ENCODE data around the gene YBX3. TPM values are rescaled to one million over a fixed set of nuclear protein-coding genes. Genes with fewer than 3 reads are reported as not detected.

YBX3 gene
- total and polyA plus RNA-seq, 9 donors = 193 to 404 (median 275) TPM

GRCh38 chr12:10735428-10735827 lies 12.3 kb upstream of the YBX3 start:
- intact Hi-C loops (cut with DNase I) = loop anchor here in 1 of 4 donors (10.0 kb wide), 1 partner anchor 501 kb away; no protein-coding TSS in a partner anchor
- H3K4me1 ChIP-seq (ENCODE audit: insufficient read depth) = no peaks in the 10 kb centered on the region
- no peaks in the 10 kb centered on the region for H3K36me3 ChIP-seq
- no peak overlapping the region for H3K27ac ChIP-seq
- H3K27me3 ChIP-seq = no peaks in the 10 kb centered on the region
- DNase-seq = no peak
- TF ChIP-seq, protein P1, sequence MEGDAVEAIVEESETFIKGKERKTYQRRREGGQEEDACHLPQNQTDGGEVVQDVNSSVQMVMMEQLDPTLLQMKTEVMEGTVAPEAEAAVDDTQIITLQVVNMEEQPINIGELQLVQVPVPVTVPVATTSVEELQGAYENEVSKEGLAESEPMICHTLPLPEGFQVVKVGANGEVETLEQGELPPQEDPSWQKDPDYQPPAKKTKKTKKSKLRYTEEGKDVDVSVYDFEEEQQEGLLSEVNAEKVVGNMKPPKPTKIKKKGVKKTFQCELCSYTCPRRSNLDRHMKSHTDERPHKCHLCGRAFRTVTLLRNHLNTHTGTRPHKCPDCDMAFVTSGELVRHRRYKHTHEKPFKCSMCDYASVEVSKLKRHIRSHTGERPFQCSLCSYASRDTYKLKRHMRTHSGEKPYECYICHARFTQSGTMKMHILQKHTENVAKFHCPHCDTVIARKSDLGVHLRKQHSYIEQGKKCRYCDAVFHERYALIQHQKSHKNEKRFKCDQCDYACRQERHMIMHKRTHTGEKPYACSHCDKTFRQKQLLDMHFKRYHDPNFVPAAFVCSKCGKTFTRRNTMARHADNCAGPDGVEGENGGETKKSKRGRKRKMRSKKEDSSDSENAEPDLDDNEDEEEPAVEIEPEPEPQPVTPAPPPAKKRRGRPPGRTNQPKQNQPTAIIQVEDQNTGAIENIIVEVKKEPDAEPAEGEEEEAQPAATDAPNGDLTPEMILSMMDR (IDR thresholded peaks at IDR 0.05) = no peak
- TF ChIP-seq EP300 (IDR thresholded peaks at IDR 0.05) (no peak), POLR2A (IDR thresholded peaks at IDR 0.05) (no peak)
- no peaks in the 10 kb centered on the region for H3K9me3 ChIP-seq
- no peak overlapping the region for H3K4me3 ChIP-seq

- WGBS, 3 donors = 55 to 63% (median 59%) methylated on average over 4 of the region's 4 CpGs
- no peaks in the 10 kb centered on the region for H3K9me3 ChIP-seq
- no peak for DNase-seq
- no peaks in the 10 kb centered on the region for H3K27me3 ChIP-seq
- H3K36me3 ChIP-seq = no peaks in the 10 kb centered on the region
- H3K27ac ChIP-seq = no peak overlapping the region
- intact Hi-C loops (cut with DNase I) = loop anchor here in 1 of 4 donors (10.0 kb wide), 1 partner anchor 498 kb away; no protein-coding TSS in a partner anchor
- no peak for TF ChIP-seq POLR2A (IDR thresholded peaks at IDR 0.05)
- H3K4me1 ChIP-seq (ENCODE audit: insufficient read depth) = no peaks in the 10 kb centered on the region
- H3K4me3 ChIP-seq = no peak overlapping the region
Observed at GRCh38 chr12:10732549-10732948, 9.4 kb upstream of the YBX3 start.

DNA sequence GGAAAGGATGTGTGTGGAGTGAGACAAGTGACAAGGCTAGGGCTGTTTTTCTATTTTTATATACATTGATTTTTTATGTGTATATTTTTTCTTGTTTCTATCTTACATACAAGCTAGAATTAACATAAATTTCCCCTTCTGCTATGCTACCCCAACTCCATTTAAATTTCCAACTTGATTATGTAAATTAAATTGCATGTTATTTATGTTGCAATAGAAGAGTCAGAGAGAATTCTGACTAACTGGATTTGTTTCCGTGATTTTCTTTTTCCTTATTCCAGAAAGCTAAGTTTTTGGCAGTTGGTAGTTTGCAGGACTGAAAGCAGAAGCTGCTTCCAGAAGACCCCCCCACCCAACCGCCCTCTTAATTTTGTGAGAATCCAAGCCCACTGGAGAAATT lies 8.9 kb upstream of the YBX3 start:
- Histone ChIP-seq H3K9me3 (no peaks in the 10 kb centered on the region), H3K36me3 (no peaks in the 10 kb centered on the region), H3K4me1 (ENCODE audit: insufficient read depth) (no peaks in the 10 kb centered on the region), H3K4me3 (no peak overlapping the region), H3K27ac (no peak overlapping the region), H3K27me3 (no peaks in the 10 kb centered on the region)
- intact Hi-C loops (cut with DNase I) = loop anchor here in 1 of 4 donors (10.0 kb wide), 1 partner anchor 497 kb away; no protein-coding TSS in a partner anchor
- no peak for DNase-seq
- TF ChIP-seq, protein P1 (IDR thresholded peaks at IDR 0.05) = no peak
- no peak for TF ChIP-seq POLR2A (IDR thresholded peaks at IDR 0.05)
- no peak for TF ChIP-seq EP300 (IDR thresholded peaks at IDR 0.05)
- WGBS, 3 donors = 84 to 87% (median 85%) methylated on average over 2 of the region's 2 CpGs

DNA sequence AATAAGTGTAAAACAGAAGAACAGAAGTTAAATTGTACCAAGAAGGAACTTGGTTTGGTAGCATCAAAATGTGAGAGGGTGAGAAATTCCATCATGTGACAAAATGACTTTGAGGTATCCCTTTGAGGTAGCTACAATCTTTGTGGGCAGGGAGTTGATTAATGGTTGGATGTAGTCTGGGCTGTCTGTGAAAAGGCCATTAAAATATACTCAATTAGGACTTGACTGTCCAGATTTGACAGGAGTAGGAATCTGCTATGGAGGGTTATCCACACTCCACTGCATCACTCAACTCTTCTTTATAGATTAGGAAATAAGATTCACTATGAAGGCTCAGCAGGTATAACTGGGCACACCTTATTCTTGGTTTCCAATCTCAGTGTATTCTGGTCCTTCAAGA lies 7.4 kb upstream of the YBX3 start:
- TF ChIP-seq EP300 (IDR thresholded peaks at IDR 0.05) (no peak), POLR2A (IDR thresholded peaks at IDR 0.05) (no peak)
- TF ChIP-seq, protein P1 (IDR thresholded peaks at IDR 0.05) = no peak
- H3K4me3 ChIP-seq = no peak overlapping the region
- no peaks in the 10 kb centered on the region for H3K36me3 ChIP-seq
- H3K27ac ChIP-seq = no peak overlapping the region
- no peak for DNase-seq
- no peaks in the 10 kb centered on the region for H3K27me3 ChIP-seq
- H3K9me3 ChIP-seq = no peaks in the 10 kb centered on the region
- intact Hi-C loops (cut with DNase I) = loop anchor here in 1 of 4 donors (10.0 kb wide), 1 partner anchor 496 kb away; no protein-coding TSS in a partner anchor
- H3K4me1 ChIP-seq (ENCODE audit: insufficient read depth) = no peaks in the 10 kb centered on the region

- no peak overlapping the region for H3K27ac ChIP-seq
- H3K36me3 ChIP-seq = no peaks in the 10 kb centered on the region
- H3K9me3 ChIP-seq = no peaks in the 10 kb centered on the region
- no peak for TF ChIP-seq POLR2A (IDR thresholded peaks at IDR 0.05)
- TF ChIP-seq EP300 (IDR thresholded peaks at IDR 0.05) = no peak
- TF ChIP-seq, protein P1 (IDR thresholded peaks at IDR 0.05) = no peak
- H3K4me3 ChIP-seq = no peak overlapping the region
- intact Hi-C loops (cut with DNase I) = loop anchor here in 1 of 4 donors (10.0 kb wide), 2 partner anchors 363 to 513 kb away; partner anchors contain the start of gene GABARAPL1
- WGBS, 3 donors = 58 to 69% (median 64%) methylated on average over 3 of the region's 3 CpGs
- no peaks in the 10 kb centered on the region for H3K4me1 ChIP-seq (ENCODE audit: insufficient read depth)
- no peaks in the 10 kb centered on the region for H3K27me3 ChIP-seq
- no peak for DNase-seq
Observed at GRCh38 chr12:10728091-10728490, 5.0 kb upstream of the YBX3 start.
